Measurements from ENCODE around the gene BPI. TPM values are rescaled to one million over a fixed set of nuclear protein-coding genes. Genes with fewer than 3 reads are reported as not detected.
"Not testable (repeated sequence)": the region's sequence is repeated elsewhere in the genome, so short reads cannot be mapped to it uniquely, and the experiment has no call there.

BPI gene
- polyA plus RNA-seq (2011; rRNA removed) = 0.04 and 0.12 TPM in 2 replicates
- 0.32 TPM in 1 of 2 replicates, not detected in the other for polyA minus RNA-seq (2011; rRNA and poly(A)+ RNA removed)

DNA sequence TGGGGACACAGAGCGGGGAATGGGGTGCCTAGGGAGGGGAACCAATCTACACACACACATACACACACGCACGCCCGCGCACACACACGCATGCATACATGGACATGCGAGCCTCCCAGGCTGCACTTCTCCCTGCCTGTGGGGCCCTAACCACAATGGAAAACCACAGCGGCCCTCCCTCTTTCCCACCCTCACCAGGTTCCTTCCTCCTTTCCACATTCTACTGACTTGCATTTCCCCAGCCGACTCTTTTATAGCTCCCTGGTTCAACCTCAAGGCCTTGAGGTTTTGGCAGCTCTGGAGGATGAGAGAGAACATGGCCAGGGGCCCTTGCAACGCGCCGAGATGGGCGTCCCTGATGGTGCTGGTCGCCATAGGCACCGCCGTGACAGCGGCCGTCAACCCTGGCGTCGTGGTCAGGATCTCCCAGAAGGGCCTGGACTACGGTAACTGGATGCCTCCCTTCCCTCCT is at the start of gene BPI:
TSS of gene BPI (plus strand) at position 249 of the 472 bp plus-strand sequence. CDS start at position 317, 68 bp downstream.
- Histone ChIP-seq H3K9me3 (ENCODE audit: control insufficient read depth, insufficient read depth, low read length) (no peaks in the 10 kb centered on the region; the same call in none of the 2 replicates), H3K27me3 (ENCODE audit: control insufficient read depth, insufficient read depth, low read length) (peaks cover 17% of the 10 kb centered on the region), H3K4me3 (ENCODE audit: low read depth, low read length) (no peak within 1 kb of the TSS), H3K27ac (ENCODE audit: low read depth, low read length) (no peak within 1 kb of the TSS)
- ChIA-PET POLR2A (no interaction called here), CTCF (interaction anchor here (0.9 to 1.9 kb wide), 5 partner anchors 12 to 104 kb away, joined by 3 to 12 read pairs (median 3); no protein-coding TSS in a partner anchor)
- TF ChIP-seq, protein P1, sequence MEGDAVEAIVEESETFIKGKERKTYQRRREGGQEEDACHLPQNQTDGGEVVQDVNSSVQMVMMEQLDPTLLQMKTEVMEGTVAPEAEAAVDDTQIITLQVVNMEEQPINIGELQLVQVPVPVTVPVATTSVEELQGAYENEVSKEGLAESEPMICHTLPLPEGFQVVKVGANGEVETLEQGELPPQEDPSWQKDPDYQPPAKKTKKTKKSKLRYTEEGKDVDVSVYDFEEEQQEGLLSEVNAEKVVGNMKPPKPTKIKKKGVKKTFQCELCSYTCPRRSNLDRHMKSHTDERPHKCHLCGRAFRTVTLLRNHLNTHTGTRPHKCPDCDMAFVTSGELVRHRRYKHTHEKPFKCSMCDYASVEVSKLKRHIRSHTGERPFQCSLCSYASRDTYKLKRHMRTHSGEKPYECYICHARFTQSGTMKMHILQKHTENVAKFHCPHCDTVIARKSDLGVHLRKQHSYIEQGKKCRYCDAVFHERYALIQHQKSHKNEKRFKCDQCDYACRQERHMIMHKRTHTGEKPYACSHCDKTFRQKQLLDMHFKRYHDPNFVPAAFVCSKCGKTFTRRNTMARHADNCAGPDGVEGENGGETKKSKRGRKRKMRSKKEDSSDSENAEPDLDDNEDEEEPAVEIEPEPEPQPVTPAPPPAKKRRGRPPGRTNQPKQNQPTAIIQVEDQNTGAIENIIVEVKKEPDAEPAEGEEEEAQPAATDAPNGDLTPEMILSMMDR (IDR thresholded peaks at IDR 0.05; ENCODE audit: low read depth, low read length) = no peak
- DNase-seq (ENCODE audit: low read depth, low spot score) = no peak

GRCh38 chr20:38254621-38255020 is 49.3 kb upstream of the BPI start:
- H3K27me3 ChIP-seq (ENCODE audit: control insufficient read depth, insufficient read depth, low read length); H3K4me3 ChIP-seq (ENCODE audit: low read depth, low read length); H3K9me3 ChIP-seq (ENCODE audit: control insufficient read depth, insufficient read depth, low read length); H3K27ac ChIP-seq (ENCODE audit: low read depth, low read length); POLR2A ChIA-PET; DNase-seq (ENCODE audit: low read depth, low spot score): not testable (repeated sequence)
- CTCF ChIA-PET = interaction anchor here (0.6 to 1.7 kb wide), 4 partner anchors 16 to 691 kb away, joined by 3 to 7 read pairs (median 3); no protein-coding TSS in a partner anchor

DNA sequence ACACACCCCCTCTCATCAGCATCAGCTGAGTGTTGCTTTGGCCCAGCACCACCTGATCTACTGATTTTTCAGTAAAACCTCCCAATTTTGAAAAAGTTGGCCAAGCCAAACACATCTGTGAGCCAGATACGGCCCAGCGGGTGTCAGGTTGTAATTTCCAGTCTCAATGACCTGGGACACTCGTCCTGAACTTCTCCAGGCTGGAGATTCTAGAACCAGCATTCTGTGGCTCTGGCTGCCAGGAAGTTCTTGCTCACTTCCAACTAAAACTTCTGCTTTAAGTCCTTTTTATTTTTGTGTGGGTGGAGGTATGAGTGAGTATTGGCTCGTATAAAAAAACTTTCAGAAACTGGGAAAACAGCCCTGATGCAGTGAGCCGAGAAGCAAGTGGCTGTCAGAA is 48.6 kb upstream of the BPI start:
- no peaks in the 10 kb centered on the region for H3K9me3 ChIP-seq (ENCODE audit: control insufficient read depth, insufficient read depth, low read length)
- TF ChIP-seq, protein P1 (IDR thresholded peaks at IDR 0.05; ENCODE audit: low read depth, low read length) = no peak
- DNase-seq (ENCODE audit: low read depth, low spot score) = no peak
- ChIA-PET CTCF (interaction anchor here (1.2 kb wide), 1 partner anchor 34 kb away, joined by 3 read pairs; no protein-coding TSS in a partner anchor), POLR2A (no interaction called here)
- no peaks in the 10 kb centered on the region for H3K27me3 ChIP-seq (ENCODE audit: control insufficient read depth, insufficient read depth, low read length)
- H3K27ac ChIP-seq (ENCODE audit: low read depth, low read length) = peak overlapping the region; percentile 34
- no peak overlapping the region for H3K4me3 ChIP-seq (ENCODE audit: low read depth, low read length)

GRCh38 chr20:38256021-38256420 is 47.9 kb upstream of the BPI start:
- CTCF ChIA-PET = interaction anchor here (1.2 kb wide), 1 partner anchor 34 kb away, joined by 3 read pairs; no protein-coding TSS in a partner anchor
- POLR2A ChIA-PET = interaction anchor here (0.8 kb wide), 1 partner anchor 15 kb away, joined by 3 read pairs; no protein-coding TSS in a partner anchor
- Histone ChIP-seq H3K27ac (ENCODE audit: low read depth, low read length) (no peak overlapping the region), H3K27me3 (ENCODE audit: control insufficient read depth, insufficient read depth, low read length) (no peaks in the 10 kb centered on the region), H3K4me3 (ENCODE audit: low read depth, low read length) (no peak overlapping the region), H3K9me3 (ENCODE audit: control insufficient read depth, insufficient read depth, low read length) (no peaks in the 10 kb centered on the region)
- TF ChIP-seq, protein P1 (IDR thresholded peaks at IDR 0.05; ENCODE audit: low read depth, low read length) = no peak
- DNase-seq (ENCODE audit: low read depth, low spot score) = no peak

- Histone ChIP-seq H3K27me3 (ENCODE audit: control insufficient read depth, insufficient read depth, low read length) (no peaks in the 10 kb centered on the region), H3K4me3 (ENCODE audit: low read depth, low read length) (no peak overlapping the region), H3K27ac (ENCODE audit: low read depth, low read length) (no peak overlapping the region), H3K9me3 (ENCODE audit: control insufficient read depth, insufficient read depth, low read length) (no peaks in the 10 kb centered on the region)
- ChIA-PET POLR2A (no interaction called here), CTCF (no interaction called here)
- TF ChIP-seq, protein P1 (IDR thresholded peaks at IDR 0.05; ENCODE audit: low read depth, low read length) = no peak
- no peak for DNase-seq (ENCODE audit: low read depth, low spot score)
Measured at GRCh38 chr20:38256966-38257365, 47.0 kb upstream of the BPI start.

All from AG04450 (cell line).